ENCODE data around the gene INVS. TPM values are rescaled to one million over a fixed set of nuclear protein-coding genes. Genes with fewer than 3 reads are reported as not detected.
"Not testable (repeated sequence)": the region's sequence is repeated elsewhere in the genome, so short reads cannot be mapped to it uniquely, and the experiment has no call there.

The INVS gene
- total RNA-seq, 1 donor from 2014 or later, result 32.4 TPM

DNA sequence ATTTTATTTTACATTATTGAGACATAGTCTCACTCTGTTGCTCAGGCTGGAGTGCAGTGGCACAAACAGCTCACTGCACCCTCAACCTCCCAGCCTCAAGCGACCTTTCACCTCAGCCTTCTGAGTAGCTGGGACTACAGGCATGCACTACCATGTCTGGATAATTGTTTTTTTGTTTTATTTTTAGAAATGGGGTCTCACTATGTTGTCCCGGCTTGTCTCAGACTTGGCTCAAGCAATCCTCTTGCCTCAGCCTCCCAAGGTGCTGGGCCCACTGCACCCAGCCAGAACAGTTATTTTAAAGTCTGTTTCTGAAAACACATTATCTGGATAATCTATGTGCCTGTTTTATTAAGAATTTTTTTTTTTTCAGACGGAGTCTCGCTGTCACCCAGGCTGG, 191.7 kb downstream of the INVS start:
- no peak for DNase-seq (ENCODE audit: low spot score)
- intact Hi-C loops (cut with DNase I), result loop anchor here (10.0 kb wide), 1 partner anchor 1246 kb away; no protein-coding TSS in a partner anchor
- no peak for ATAC-seq

DNA sequence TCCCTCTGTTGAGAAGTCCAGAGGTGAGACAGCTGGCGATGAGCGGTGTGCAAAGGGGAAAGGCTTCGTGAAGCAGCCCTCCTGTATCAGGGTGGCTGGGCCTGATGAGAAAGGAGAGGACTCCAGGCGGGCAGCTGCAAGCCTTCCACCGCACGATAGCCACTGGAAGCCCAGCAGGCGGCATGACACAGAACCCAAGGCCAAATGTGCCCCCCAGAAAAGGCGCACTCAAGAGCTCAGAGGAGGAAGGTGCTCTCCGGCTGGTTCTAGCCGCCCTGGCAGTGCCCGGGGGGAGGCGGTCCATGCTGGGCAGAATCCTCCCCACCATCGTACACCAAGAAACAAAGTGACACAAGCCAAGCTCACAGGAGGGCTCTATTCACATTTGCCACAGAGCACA, 193.4 kb downstream of the INVS start:
- DNase-seq (ENCODE audit: low spot score) (no peak), ATAC-seq (no peak)
- intact Hi-C loops (cut with DNase I), result loop anchor here (10.0 kb wide), 1 partner anchor 1248 kb away; no protein-coding TSS in a partner anchor

DNA sequence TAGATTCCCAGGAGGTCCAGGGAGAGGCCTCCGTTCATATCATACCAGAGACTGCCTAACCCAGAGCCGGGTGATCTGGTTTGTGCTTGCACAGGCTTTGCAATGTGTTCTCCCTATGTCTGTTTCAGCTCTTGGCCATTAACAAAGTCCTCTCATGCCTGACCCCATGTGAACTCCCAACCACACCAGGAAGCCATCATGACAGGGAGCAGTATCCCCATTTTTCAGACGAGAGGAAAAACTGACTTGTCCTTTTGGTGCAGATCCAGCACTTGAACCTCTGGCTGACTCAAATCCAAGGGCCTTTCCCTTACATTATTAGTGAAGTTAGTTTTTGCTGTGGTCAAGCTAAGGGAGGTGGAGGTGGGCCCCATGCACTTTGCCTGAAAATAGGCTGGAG, 195.3 kb downstream of the INVS start:
- intact Hi-C loops (cut with DNase I), result loop anchor here (10.0 kb wide), 1 partner anchor 1250 kb away; no protein-coding TSS in a partner anchor
- no peak for ATAC-seq
- DNase-seq (ENCODE audit: low spot score), result no peak

DNA sequence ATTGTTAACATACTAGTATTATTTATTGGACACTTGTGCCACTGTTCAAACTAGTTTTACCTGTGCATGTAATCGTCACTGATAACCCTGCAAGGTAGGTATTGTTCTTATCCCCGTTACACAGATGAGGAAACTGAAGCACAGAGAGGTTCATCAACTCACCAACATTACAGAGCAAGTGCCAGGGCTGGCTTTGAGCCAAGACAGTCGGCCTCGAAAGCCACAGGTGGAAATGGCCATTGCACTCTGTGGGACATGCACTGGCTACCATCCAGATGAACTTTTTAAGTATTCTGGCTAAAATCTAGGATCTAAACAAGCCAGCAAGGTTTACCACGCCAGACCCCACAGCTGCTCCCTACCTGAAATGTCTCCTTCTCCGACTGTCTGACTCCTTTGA, 195.8 kb downstream of the INVS start:
- DNase-seq (ENCODE audit: low spot score), result no peak
- intact Hi-C loops (cut with DNase I), result loop anchor here (10.0 kb wide), 1 partner anchor 1250 kb away; no protein-coding TSS in a partner anchor
- no peak for ATAC-seq

DNA sequence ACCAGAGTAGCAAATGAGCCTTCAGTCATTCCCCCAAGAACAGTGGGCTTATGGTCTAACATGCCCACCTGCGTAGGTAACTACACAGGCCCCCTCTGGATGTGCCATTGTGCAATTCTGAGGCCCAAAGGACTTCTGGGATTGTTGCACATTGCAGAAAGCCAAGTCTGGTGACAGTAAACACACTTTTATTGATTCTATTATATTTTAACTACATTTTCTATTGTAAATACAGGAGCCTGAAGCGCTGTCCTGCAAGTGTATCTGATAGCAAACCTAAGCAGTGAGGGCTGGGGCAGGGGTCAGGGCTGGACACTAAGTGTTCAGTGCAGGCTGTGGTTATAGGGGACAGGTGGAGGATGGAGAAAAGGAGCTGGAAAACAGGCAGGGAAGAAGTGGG, 196.2 kb downstream of the INVS start:
- DNase-seq (ENCODE audit: low spot score), result no peak
- no peak for ATAC-seq
- intact Hi-C loops (cut with DNase I), result loop anchor here (10.0 kb wide), 1 partner anchor 1250 kb away; no protein-coding TSS in a partner anchor

DNA sequence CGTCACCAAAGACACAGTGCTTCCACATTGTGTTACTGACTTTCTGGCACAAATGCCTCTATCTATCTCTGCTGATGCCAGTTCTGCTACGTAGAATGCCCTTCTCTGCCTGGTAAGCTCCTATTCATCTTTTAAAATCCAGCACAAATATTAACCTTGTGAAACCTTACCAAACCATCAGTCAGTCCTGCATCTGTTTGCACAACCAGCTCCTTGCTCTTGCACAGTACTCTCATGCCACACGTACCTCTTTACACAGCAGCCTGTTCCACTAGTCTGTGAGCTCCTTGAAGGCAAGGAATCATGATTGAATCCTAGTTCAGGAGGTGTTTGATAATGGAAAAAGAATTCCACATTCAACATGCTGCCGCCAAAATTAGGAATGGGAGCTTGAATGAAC, 197.4 kb downstream of the INVS start:
- intact Hi-C loops (cut with DNase I), result loop anchor here (10.0 kb wide), 1 partner anchor 1252 kb away; no protein-coding TSS in a partner anchor
- ATAC-seq (no peak), DNase-seq (ENCODE audit: low spot score) (no peak)

DNA sequence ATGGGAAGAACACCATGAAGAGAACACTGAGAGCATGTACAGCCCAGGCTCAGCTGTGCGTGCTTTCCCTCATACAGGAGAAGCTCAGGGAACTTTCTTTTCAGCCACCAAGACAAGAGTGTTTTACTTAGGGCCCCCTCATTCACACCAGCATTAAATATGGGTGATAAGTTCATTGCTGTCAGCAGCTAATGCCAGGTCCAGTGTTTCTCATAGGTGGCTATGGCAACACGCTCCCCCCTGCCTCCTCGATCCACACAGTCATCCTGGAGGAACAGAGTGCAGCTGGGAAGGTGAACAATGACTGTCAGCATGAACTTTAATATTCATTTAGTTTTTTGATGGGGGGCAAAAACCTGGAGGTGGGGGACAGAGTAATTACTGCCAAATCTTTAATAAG, 199.3 kb downstream of the INVS start:
- DNase-seq (ENCODE audit: low spot score), result no peak
- intact Hi-C loops (cut with DNase I), result loop anchor here (10.0 kb wide), 1 partner anchor 1254 kb away; no protein-coding TSS in a partner anchor
- no peak for ATAC-seq

DNA sequence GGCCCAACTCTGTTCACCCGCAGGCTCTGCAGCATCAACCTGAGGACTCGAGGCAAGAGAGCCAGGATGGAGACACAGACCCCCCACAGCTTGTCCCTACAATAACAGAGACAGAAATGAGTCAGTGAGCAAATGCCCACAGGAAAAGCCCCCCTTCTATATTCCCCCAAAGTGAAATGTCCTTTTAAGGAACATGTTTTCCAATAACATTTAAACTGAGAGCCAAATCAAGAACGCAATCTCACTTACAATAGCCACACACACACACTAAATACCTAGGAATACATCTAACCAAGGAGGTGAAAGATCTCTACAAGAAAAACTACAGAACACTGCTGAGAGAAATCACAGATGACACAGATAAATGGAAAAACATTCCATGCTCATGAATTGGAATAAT, 204.7 kb downstream of the INVS start:
- intact Hi-C loops (cut with DNase I), result no loop called here
- no peak for DNase-seq (ENCODE audit: low spot score)
- no peak for ATAC-seq

DNA sequence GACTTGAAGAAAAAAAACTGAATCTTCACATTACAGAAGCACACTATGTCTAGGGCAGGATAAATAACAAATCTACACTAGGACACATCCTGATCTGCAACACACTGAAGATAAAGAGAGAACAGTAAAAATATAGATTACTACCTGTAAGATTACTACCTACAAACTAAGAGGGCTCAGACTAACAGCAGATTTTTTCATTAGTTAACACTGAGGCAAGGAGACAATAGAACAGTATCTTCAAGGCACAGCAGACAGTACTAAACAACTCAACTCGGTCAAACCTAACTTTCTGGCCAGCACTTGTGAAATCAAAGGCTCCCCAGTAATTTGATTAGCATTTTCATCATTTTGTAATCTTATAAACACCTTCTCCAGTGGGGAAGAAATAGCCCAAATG, 207.2 kb downstream of the INVS start:
- ATAC-seq (no peak), DNase-seq (ENCODE audit: low spot score) (no peak)
- intact Hi-C loops (cut with DNase I), result no loop called here

DNA sequence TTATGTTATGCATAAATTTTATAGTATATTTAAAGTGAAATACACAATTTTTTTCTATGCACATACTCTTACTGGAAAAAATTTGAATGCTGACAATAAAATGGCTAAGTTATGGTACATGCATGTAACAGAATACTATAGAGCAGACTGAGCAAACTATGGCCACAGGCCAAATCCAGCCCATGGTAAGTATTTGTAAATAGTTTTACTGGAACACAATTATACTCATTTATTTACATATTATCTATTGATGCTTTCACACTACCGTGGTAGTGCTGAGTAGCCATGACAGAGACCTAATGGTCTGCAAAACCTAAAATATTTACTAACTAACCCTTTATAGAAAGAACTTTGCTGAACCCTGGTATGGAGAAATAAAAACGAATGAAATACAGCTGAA, 208.0 kb downstream of the INVS start:
- ATAC-seq, result no peak
- intact Hi-C loops (cut with DNase I), result no loop called here

DNA sequence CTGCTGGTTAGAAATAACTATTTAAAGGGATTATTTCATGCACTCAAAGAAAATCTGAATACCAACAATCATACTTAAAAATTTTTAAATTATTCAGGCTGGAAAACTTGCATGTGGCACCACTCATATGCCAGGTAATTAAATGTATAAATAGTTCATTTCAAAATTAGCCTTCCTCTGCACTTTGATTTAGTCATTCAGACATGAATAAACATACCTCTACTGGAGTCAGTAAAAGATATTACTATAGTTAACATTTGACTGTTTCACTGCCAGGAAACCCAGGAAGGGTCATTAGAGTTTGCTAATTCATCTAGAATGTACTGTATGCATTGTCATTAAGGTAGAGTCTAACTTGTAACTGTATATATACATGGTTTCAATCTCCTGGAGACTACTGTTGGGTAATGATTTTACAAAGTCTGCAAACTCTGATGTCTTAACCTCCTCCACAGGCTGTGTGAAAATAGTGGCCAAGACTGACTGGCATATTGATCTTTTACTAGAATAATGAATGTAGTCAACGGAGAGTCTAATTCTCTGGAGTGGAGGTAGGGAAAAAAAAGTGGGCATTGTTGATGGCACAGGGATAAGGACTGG, 210.0 kb downstream of the INVS start:
- intact Hi-C loops (cut with DNase I), result no loop called here
- DNase-seq (ENCODE audit: low spot score) (no peak), ATAC-seq (no peak)

More for the DNA sequence above, 208.0 kb downstream of the INVS start:
- DNase-seq (ENCODE audit: low spot score), result no peak

DNA sequence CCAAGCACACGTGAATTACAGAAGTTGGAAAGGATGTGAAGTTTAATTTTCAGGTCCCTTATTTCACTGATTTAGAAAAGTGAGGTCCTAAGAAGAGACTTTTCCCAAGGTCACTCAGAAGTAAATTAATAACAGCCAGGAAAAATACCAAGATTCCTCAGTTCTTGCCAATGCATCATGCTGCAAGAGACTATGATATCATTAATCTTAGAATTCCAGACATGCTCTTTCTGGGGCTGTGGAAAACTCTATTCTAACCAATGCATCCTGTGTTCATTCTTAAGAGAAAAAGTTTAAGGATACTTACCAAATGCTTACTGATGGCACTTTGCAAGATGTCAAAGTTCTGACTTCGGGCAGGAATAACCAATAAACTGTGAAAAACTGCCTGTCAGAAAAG, 210.9 kb downstream of the INVS start:
- ATAC-seq, result no peak
- intact Hi-C loops (cut with DNase I), result no loop called here
- DNase-seq (ENCODE audit: low spot score), result no peak

DNA sequence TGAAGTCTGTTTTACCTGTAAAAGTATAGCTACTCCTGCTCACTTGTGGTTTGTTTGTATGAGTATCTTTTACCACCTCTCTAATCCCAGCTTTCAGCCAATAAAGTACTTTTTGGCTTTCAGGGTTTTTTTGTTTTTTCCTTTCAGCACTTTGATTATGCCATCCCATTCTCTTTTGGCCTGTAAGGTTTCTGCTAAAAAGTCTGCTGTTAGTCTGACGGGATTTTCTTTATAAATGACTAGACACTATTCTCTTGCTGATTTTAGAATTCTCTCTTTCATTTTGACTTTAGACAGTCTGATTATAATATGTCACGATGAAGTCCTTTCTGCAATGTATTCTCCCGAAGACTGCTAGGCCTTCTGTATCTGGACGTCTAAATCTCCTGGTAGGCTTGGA, 216.5 kb downstream of the INVS start:
- DNase-seq (ENCODE audit: low spot score) (no peak), ATAC-seq (no peak)
- intact Hi-C loops (cut with DNase I), result no loop called here

DNA sequence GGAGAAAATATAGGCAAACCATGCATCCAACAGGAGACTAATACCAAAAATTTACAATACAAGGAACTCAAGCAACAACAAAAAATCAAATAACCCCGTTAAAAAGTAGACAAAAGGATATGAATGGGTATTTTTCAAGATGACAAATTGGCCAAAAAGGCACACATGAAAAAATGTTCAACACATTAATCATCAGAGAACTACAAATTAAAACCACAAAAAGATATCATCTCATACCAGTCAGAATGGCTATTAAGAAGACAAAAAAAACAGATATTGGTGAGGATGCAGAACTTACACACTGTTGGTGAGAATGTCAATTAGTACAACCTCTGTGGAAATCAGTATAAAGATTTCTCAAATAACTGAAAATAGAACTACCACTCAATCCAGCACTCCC, 218.7 kb downstream of the INVS start:
- no peak for ATAC-seq
- DNase-seq (ENCODE audit: low spot score), result no peak
- intact Hi-C loops (cut with DNase I), result no loop called here

DNA sequence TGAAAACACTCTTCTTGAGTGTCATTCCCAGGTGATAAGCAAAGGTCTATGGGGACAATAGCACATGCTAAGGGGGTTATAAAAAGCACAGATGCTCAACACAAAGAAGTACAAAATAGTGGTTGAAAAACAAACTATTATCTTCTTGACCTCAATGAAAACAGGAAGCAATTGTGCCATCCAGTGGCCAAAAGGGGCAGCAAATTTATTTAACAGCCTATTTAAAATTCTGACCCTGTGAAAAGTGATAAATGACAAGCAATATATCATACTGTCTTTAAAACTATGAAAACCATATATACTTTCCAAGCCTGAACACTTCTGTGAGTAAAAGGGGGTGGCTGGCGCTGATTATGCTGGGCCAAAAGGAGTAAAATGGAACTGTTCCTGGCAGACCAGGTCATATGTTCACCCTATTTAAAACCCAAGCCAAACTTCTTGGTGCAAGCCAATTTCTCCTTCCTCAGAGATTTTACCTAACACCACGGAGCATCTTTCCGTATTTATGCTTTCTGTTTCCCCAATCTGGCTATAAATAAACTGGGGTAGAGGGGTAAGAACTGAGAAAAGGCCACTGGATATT, 224.0 kb downstream of the INVS start:
- intact Hi-C loops (cut with DNase I), result loop anchor here (5.0 kb wide), 1 partner anchor 554 kb away; no protein-coding TSS in a partner anchor
- no peak for DNase-seq (ENCODE audit: low spot score)
- no peak for ATAC-seq

DNA sequence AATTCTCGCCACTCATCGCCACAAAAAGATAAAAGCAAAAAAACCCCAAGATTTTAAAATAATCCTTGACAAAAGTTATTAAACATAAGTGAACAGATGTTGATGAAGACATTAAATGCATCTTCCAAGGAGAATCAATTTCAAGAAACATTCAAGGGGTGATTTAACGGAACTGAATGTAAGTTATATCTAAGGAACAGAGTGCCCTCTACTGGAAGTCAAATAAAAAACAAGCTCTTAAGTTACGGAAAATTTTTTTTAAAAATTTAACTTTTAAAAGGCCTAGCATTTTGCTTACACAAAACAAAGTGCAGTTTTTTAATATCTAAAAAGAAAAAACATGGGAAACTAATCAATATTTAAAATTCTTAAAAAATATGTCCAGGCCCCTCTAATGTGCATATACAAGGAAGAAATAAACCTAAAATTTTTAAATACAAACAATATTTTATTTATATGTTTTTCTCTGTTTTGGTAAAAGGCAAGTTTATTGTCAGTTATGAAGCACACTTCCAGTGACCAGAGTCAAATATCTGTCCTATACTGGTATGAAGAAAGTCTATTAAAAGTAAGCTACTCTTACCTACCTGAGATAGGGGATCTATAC, 225.7 kb downstream of the INVS start:
- no peak for DNase-seq (ENCODE audit: low spot score)
- intact Hi-C loops (cut with DNase I), result loop anchor here (5.0 kb wide), 1 partner anchor 553 kb away; no protein-coding TSS in a partner anchor
- no peak for ATAC-seq

DNA sequence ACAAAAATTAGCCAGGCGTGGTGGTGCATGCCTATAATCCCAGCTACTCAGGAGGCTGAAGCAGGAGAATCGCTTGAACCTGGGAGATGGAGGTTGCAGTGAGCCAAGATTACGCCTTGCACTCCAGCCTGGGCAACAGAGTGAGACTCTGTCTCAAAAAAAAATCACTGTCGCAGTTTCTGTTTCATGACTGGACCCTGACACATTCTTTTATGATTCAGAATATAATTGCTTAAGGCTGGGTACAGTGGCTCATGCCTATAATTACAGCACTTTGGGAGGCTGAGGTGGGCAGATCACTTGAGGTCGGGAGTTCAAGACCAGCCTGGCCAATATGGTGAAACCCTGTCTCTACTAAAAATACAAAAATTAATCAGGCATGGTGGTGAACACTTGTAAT, 239.7 kb downstream of the INVS start:
- DNase-seq (ENCODE audit: low spot score); intact Hi-C loops (cut with DNase I); ATAC-seq: not testable (repeated sequence)

DNA sequence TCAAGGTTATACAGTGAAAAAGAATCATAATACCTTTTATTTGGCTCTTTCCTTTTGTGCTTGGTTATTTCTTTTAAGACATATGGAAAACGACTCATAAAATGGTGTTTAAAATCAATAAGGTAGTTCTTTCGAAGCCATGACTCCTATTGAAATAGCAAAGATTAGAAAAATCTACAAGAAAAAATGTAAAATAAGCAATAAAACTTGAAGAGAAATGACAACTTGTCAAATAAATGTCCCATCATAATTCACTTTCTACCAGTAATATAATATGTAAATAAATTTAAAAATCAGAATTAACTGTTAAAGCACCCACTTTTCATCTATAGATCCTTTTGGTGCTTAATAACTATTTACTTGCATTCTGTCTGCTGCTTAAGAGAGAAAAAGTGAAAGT, 241.2 kb downstream of the INVS start:
- intact Hi-C loops (cut with DNase I), result no loop called here
- ATAC-seq (no peak), DNase-seq (ENCODE audit: low spot score) (no peak)

DNA sequence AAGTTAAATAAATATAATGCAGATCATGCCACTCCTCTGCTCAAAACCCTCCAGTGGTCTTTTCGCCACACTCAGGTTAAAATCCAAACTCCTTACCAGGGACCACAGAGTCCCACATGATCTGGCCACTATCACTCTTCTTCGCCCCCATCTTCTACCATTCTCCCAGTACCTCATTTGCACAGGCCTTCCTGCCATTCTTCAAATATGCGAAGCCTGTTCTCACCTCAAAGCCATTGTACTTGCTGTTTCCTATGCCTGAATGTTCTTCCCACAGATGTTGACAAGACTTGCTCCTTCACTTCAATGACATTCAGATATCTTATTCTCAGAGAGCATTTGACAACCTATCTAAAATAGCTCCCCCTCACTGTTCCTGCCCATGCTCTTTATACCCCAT, 242.8 kb downstream of the INVS start:
- no peak for DNase-seq (ENCODE audit: low spot score)
- intact Hi-C loops (cut with DNase I), result no loop called here
- no peak for ATAC-seq

DNA sequence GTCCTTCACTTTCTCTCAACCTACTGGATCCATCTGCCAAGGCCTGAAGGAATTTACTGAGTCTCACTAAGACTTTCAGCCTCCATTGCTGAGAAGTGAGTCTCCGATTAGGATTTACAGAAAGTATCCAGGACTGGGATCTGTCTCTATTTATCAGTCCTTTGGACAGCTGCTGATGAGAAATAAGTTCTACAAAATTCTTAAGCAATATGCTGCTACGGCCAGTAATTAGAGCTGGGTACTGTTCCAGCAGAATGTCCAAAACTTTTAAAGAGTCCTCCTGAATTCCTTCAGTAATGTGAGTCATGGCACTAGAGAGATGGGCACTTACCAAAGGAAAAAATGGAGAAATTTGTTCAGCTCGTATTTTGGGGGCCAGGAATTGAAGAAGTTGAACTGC, 247.8 kb downstream of the INVS start:
- peak; percentile 52 for ATAC-seq
- intact Hi-C loops (cut with DNase I), result no loop called here
- no peak for DNase-seq (ENCODE audit: low spot score)
